ENCODE data around the gene AQP2.

AQP2 gene

GRCh38 chr12:50003595-50003994 is 53.1 kb downstream of the AQP2 start:
- DNase-seq: no peak

GRCh38 chr12:50004696-50005095 is 54.2 kb downstream of the AQP2 start:
- DNase-seq: no peak

GRCh38 chr12:50005175-50005574 is 54.6 kb downstream of the AQP2 start:
- no peak for DNase-seq

GRCh38 chr12:50006280-50006679 is 55.7 kb downstream of the AQP2 start:
- no peak for DNase-seq

GRCh38 chr12:50006754-50007442 is 56.4 kb downstream of the AQP2 start:
- no peak for DNase-seq

All from KG1 (cell line).